Measurements from ENCODE around the gene SLC12A7. TPM values are rescaled to one million over a fixed set of nuclear protein-coding genes. Genes with fewer than 3 reads are reported as not detected.

The SLC12A7 gene
- polyA plus RNA-seq, 4 donors, result 28.8 to 48.2 (median 41.8) TPM

- no peak for DNase-seq (ENCODE audit: low read depth in 4 of 4, low spot score in 2 of 4)
These were observed 55.8 kb downstream of the SLC12A7 start for GRCh38 chr5:1055896-1056610.

- DNase-seq (ENCODE audit: low read depth in 4 of 4, low spot score in 2 of 4), result no peak
These were observed 56.8 kb downstream of the SLC12A7 start for GRCh38 chr5:1054799-1055775.

- no peak for DNase-seq (ENCODE audit: low read depth in 4 of 4, low spot score in 2 of 4)
These were observed 57.7 kb downstream of the SLC12A7 start for GRCh38 chr5:1054018-1054798.

GRCh38 chr5:1053391-1054017 lies 58.4 kb downstream of the SLC12A7 start:
- DNase-seq (ENCODE audit: low read depth in 4 of 4, low spot score in 2 of 4), result no peak

- DNase-seq (ENCODE audit: low read depth in 4 of 4, low spot score in 2 of 4), result no peak
These were observed 59.0 kb downstream of the SLC12A7 start for GRCh38 chr5:1052641-1053390.

GRCh38 chr5:1052076-1052475 lies 59.8 kb downstream of the SLC12A7 start:
- no peak for DNase-seq (ENCODE audit: low read depth in 4 of 4, low spot score in 2 of 4)

GRCh38 chr5:1051366-1051720 lies 60.5 kb downstream of the SLC12A7 start:
- no peak for DNase-seq (ENCODE audit: low read depth in 4 of 4, low spot score in 2 of 4)

GRCh38 chr5:1050423-1051365 lies 61.2 kb downstream of the SLC12A7 start:
- DNase-seq (ENCODE audit: low read depth in 4 of 4, low spot score in 2 of 4), result no peak

- DNase-seq (ENCODE audit: low read depth in 4 of 4, low spot score in 2 of 4), result no peak
These were observed 62.7 kb downstream of the SLC12A7 start for GRCh38 chr5:1048861-1049838.

GRCh38 chr5:1048162-1048721 lies 63.6 kb downstream of the SLC12A7 start:
- DNase-seq (ENCODE audit: low read depth in 4 of 4, low spot score in 2 of 4), result no peak

- DNase-seq (ENCODE audit: low read depth in 4 of 4, low spot score in 2 of 4), result no peak
These were observed 64.4 kb downstream of the SLC12A7 start for GRCh38 chr5:1047332-1047965.

- DNase-seq (ENCODE audit: low read depth in 4 of 4, low spot score in 2 of 4), result no peak
These were observed 65.8 kb downstream of the SLC12A7 start for GRCh38 chr5:1045960-1046560.

GRCh38 chr5:1044117-1044516 lies 67.7 kb downstream of the SLC12A7 start:
- DNase-seq (ENCODE audit: low read depth in 4 of 4, low spot score in 2 of 4), result no peak

- DNase-seq (ENCODE audit: low read depth in 4 of 4, low spot score in 2 of 4), result no peak
These were observed 68.5 kb downstream of the SLC12A7 start for GRCh38 chr5:1043327-1043726.

GRCh38 chr5:1042626-1043025 lies 69.2 kb downstream of the SLC12A7 start:
- DNase-seq (ENCODE audit: low read depth in 4 of 4, low spot score in 2 of 4), result no peak

All from left renal cortex interstitium (tissue), 4 donors.